HepG2 (cell line): Measurements from ENCODE around the gene GPSM1.

Experiments
- CEBPB ChIP-seq: IDR thresholded peaks from 2 replicates; pipeline ENCODE4 v1.6.1; 2011; ENCODE audit warnings: low read depth, low read length, improper control_type of control experiment, borderline replicate concordance
- JUN ChIP-seq: sonication (generic); formaldehyde crosslinking; IDR thresholded peaks from 2 replicates; pipeline ENCODE4 v1.4.0; 2020; ENCODE audit warnings: mild to moderate bottlenecking, missing genetic modification reagents
- NFRKB ChIP-seq: fragments of 450-650 bp; IDR thresholded peaks from 2 replicates; pipeline ENCODE4 v1.6.1; 2017
- RELA ChIP-seq: sonication (generic); formaldehyde crosslinking; IDR thresholded peaks from 2 replicates; pipeline ENCODE4 v1.4.0; 2020; ENCODE audit warnings: missing genetic modification reagents
- RNF2 ChIP-seq: fragments of 450-650 bp; conservative IDR thresholded peaks from 2 replicates; pipeline ENCODE4 v1.6.1; 2016; ENCODE audit warnings: low read depth
- ZMAT3 ChIP-seq: sonication (generic); formaldehyde crosslinking; conservative IDR thresholded peaks from 2 replicates; pipeline ENCODE4 v1.7.0; 2021; ENCODE audit warnings: missing genetic modification reagents
- ZNF335 ChIP-seq: sonication (generic); formaldehyde crosslinking; IDR thresholded peaks from 2 replicates; pipeline ENCODE4 v1.4.0; 2020; ENCODE audit warnings: missing genetic modification reagents
- ZNF367 ChIP-seq: sonication (generic); formaldehyde crosslinking; IDR thresholded peaks from 2 replicates; pipeline ENCODE4 v1.4.0; 2020; ENCODE audit warnings: missing genetic modification reagents, borderline replicate concordance
- ZNF788 ChIP-seq: sonication (generic); formaldehyde crosslinking; IDR thresholded peaks from 2 replicates; pipeline ENCODE4 v1.5.0; 2020; ENCODE audit warnings: mild to moderate bottlenecking, missing genetic modification reagents, borderline replicate concordance
- TF ChIP-seq, protein P1 (sequence below): sonication (generic); formaldehyde crosslinking; IDR thresholded peaks from 2 replicates; pipeline ENCODE4 v1.5.0; 2020; ENCODE audit warnings: mild to moderate bottlenecking, missing genetic modification reagents, moderate library complexity
- TF ChIP-seq, protein P2 (sequence below), 2 experiments: sonication (generic) in 1 of 2; formaldehyde crosslinking in 1 of 2; IDR thresholded peaks; 2 replicates each; pipeline versions ENCODE4 v1.4.0 to v1.6.1; 2018 to 2020; ENCODE audit warnings: missing genetic modification reagents in 2 of 2, borderline replicate concordance in 1 of 2, low read depth in 1 of 2, mild to moderate bottlenecking in 1 of 2, missing biosample characterization in 1 of 2
- TF ChIP-seq, protein P3 (sequence below): sonication (generic); formaldehyde crosslinking; IDR thresholded peaks from 2 replicates; pipeline ENCODE4 v1.4.0; 2020; ENCODE audit warnings: low read depth, mild to moderate bottlenecking, missing genetic modification reagents

DNA sequence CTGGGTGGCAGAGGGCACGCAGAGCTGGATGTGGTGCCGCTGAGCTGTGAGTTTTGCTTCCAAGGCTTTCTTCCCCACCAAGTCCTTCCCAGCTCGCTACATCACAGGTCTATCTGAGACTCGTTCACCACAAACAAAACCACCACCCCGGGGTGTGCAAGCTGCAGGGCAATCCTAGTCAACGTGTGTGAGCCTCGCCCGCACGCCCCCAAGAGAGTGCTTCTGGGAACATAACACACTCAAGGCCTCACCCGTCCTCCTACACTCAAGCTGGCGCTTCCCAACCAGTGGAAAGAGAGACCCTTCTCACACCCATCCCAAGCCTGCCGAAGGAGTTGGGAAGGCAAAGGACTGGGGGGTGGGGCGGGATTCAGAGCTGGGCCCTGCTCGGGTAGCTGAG is 62.1 kb downstream of the GPSM1 start:
- TF ChIP-seq, protein P1, sequence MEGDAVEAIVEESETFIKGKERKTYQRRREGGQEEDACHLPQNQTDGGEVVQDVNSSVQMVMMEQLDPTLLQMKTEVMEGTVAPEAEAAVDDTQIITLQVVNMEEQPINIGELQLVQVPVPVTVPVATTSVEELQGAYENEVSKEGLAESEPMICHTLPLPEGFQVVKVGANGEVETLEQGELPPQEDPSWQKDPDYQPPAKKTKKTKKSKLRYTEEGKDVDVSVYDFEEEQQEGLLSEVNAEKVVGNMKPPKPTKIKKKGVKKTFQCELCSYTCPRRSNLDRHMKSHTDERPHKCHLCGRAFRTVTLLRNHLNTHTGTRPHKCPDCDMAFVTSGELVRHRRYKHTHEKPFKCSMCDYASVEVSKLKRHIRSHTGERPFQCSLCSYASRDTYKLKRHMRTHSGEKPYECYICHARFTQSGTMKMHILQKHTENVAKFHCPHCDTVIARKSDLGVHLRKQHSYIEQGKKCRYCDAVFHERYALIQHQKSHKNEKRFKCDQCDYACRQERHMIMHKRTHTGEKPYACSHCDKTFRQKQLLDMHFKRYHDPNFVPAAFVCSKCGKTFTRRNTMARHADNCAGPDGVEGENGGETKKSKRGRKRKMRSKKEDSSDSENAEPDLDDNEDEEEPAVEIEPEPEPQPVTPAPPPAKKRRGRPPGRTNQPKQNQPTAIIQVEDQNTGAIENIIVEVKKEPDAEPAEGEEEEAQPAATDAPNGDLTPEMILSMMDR (CRISPR knock-in tag), result no peak
- TF ChIP-seq JUN (CRISPR knock-in tag) (no peak), RELA (no peak), CEBPB (no peak), ZNF367 (no peak), ZMAT3 (no peak), NFRKB (no peak), ZNF335 (CRISPR knock-in tag) (no peak), RNF2 (no peak), ZNF788 (CRISPR knock-in tag) (no peak)
- TF ChIP-seq, protein P2, sequence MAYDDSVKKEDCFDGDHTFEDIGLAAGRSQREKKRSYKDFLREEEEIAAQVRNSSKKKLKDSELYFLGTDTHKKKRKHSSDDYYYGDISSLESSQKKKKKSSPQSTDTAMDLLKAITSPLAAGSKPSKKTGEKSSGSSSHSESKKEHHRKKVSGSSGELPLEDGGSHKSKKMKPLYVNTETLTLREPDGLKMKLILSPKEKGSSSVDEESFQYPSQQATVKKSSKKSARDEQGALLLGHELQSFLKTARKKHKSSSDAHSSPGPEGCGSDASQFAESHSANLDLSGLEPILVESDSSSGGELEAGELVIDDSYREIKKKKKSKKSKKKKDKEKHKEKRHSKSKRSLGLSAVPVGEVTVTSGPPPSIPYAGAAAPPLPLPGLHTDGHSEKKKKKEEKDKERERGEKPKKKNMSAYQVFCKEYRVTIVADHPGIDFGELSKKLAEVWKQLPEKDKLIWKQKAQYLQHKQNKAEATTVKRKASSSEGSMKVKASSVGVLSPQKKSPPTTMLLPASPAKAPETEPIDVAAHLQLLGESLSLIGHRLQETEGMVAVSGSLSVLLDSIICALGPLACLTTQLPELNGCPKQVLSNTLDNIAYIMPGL (CRISPR knock-in tag; IDR thresholded peaks at IDR 0.05; ENCODE audit: borderline replicate concordance in 1 of 2, low read depth in 1 of 2), result no peak
- TF ChIP-seq, protein P3, sequence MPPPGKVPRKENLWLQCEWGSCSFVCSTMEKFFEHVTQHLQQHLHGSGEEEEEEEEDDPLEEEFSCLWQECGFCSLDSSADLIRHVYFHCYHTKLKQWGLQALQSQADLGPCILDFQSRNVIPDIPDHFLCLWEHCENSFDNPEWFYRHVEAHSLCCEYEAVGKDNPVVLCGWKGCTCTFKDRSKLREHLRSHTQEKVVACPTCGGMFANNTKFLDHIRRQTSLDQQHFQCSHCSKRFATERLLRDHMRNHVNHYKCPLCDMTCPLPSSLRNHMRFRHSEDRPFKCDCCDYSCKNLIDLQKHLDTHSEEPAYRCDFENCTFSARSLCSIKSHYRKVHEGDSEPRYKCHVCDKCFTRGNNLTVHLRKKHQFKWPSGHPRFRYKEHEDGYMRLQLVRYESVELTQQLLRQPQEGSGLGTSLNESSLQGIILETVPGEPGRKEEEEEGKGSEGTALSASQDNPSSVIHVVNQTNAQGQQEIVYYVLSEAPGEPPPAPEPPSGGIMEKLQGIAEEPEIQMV (CRISPR knock-in tag), result no peak
